ENCODE results near the gene PCDH1.
"Not testable (repeated sequence)": the region's sequence is repeated elsewhere in the genome, so short reads cannot be mapped to it uniquely, and the experiment has no call there.

Gene PCDH1

DNA sequence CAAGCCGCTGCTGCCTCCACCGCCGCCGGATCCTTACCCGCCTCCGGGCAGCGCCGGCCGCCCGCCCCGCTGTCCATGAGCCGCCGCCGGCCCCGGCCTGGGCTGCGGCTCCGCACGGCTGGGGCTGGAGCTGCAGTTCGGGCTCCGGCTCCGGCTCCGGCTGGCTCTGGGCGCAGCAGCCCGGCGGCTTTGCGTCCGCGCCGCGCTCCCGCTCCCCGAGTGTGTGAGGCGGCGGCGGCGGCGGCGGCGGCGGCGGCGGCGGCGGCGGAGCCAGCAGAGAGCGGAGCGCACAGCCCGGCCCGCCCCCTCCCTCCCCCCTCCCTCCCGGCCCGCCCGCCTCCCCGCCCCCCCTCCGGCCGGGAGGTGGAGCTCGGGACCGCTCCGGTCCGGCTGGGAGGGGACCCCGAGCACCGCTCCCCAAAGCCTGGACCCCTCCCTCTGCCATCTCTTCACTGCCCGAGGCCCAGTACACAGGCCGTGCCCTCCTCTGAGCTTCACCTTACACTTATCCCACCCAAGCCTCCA lies at the start of gene PCDH1:
Gene PCDH1 (minus strand): TSS at position 225 of the 525 bp plus-strand sequence. CDS start 148 bp downstream, at position 77.
- no peak for DNase-seq (ENCODE audit: low spot score)

DNA sequence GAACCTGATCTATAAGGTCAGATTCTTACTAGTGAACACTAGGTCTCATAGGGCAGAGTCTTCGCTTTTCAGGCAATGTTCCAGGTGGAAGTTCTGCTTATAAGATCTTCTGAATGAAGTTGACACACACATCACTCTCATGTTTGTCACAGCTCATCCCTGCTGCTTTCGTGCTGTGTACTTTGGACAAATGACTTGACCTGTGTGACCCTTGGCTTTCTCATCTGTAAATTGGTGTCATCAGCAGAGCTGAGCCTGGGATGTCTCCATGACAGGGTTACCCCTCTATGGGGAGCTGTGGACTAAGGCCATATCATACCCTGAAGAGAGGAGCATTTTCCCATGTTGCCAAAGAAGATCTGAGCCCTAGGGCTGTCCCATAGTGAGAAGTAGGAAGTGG lies 48.2 kb upstream of the PCDH1 start:
- no peak for DNase-seq (ENCODE audit: low spot score)

GRCh38 chr5:141923448-141924313 lies 45.5 kb upstream of the PCDH1 start, which contains the start of gene DELE1:
TSS of gene DELE1 (plus strand) at chr5:141923871. CDS start at chr5:141923942, 71 bp downstream.
- peak; percentile 92 for DNase-seq (ENCODE audit: low spot score)

- not testable (repeated sequence) for DNase-seq (ENCODE audit: low spot score)
Measured at GRCh38 chr5:141922827-141923447, 44.7 kb upstream of the PCDH1 start.

DNA sequence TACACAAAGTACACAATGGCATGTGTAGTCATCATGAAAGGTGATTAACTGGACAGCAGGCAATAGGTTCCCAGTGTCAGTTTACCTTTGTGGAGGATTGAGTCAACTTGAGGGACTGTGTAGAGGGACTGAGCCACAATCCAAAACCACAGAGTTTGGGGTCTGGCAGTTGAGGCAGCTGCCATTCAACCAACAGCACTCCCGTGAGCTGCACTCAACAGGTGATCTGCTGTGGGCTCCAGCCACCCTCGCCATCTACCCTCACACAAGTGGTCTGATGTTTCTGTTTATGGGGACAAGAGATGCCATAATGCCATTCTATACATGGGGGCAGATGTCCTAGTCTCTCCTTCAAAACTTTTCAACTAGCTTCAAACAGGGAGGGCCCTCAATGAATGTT lies 42.6 kb upstream of the PCDH1 start:
- no peak for DNase-seq (ENCODE audit: low spot score)

DNA sequence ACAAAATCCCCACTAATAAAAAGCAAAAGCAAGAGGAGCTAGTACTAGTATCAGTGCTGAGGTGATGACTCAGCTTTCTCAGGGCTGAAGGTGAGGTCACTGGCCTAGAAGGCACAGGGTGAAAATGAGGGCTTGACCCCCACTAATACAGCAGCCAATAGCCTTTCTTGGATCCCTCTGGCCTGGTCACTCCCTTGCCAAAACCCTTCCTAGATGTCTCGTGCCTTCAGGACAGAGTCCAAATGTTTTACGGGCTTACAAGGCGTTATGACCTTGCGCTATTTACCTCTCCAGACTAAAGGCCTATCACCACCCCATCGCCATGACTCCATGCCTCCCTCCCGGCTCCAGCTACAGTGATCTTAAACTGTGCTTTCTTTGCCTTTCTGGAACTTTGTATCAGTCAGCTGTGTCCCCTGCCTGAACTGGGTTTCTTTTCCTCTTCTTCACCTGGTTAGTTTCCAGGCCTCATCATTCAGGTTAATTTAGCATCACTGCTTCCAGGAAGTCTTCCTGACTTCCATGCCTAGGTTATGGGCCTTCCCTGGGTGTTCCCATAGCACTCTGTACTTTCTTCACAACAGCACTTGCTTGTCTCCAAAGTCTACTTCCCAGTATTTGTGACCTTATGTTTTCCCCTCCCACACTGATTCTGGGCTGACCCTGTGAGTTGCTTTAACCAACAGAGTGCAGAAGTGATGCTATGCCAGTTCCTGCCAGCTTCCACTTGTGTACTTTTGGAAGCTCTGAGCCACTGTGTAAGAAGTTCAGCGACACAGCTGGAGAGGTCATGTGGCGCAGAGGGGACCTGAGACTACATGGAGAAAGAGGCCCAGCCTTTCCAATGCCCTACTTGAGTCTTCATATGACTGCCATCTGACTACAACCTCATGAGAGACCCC lies 41.3 kb upstream of the PCDH1 start:
- no peak for DNase-seq (ENCODE audit: low spot score)

- no peak for DNase-seq (ENCODE audit: low spot score)
Measured at GRCh38 chr5:141917760-141918159, 39.5 kb upstream of the PCDH1 start.

- no peak for DNase-seq (ENCODE audit: low spot score)
Measured at GRCh38 chr5:141916522-141916921, 38.3 kb upstream of the PCDH1 start.

DNA sequence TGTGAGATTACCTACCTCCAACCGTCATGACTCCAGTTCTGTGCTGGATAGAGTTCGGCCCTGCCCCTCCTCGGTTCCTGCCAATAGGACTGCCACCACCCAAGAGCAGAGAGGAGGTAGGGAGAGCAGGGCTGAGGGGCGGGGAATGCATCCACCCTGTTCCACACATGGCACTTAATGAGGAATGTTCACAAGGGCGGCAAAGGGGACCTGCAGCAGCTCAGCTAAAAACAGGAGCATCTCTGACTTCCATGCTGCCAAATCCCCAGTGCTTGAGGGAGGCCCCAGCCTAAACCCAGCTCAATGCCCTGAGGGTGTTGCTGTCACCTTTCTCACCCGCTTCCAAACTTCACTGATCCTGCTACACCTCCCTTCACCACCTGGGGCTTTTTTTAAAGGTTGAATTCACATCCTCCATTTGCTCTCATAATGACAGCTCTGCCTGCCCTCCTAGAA lies 37.7 kb upstream of the PCDH1 start:
- peak; percentile 12 for DNase-seq (ENCODE audit: low spot score)

GRCh38 chr5:141914797-141915196 lies 36.6 kb upstream of the PCDH1 start:
- DNase-seq (ENCODE audit: low spot score) = no peak

GRCh38 chr5:141914199-141914743 lies 36.1 kb upstream of the PCDH1 start:
- no peak for DNase-seq (ENCODE audit: low spot score)

- no peak for DNase-seq (ENCODE audit: low spot score)
Measured at GRCh38 chr5:141913560-141914198, 35.5 kb upstream of the PCDH1 start.

GRCh38 chr5:141910271-141910673 lies 32.1 kb upstream of the PCDH1 start:
- DNase-seq (ENCODE audit: low spot score) = no peak

DNA sequence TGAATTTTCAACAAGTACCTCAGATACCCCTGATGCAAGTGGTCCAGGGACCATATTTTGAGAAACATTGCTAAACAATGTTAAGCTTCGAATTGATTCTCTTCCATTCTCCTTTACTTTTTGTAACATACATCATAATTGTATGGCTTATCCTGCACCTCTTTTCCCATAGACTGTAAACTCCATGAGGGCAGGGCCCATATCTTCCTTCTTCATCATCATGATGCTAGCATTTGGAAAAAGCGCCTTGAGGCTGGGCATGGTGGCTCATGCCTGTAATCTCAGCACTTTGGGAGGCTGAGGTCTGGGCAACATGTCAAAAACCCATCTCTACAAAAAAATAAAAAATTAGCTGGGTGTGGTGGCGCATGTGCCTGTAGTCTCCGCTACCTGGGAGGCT lies 31.0 kb upstream of the PCDH1 start:
- DNase-seq (ENCODE audit: low spot score) = no peak

- DNase-seq (ENCODE audit: low spot score) = no peak
Measured at GRCh38 chr5:141908796-141909195, 30.6 kb upstream of the PCDH1 start.

- no peak for DNase-seq (ENCODE audit: low spot score)
Measured at GRCh38 chr5:141906972-141907371, 28.8 kb upstream of the PCDH1 start.

DNA sequence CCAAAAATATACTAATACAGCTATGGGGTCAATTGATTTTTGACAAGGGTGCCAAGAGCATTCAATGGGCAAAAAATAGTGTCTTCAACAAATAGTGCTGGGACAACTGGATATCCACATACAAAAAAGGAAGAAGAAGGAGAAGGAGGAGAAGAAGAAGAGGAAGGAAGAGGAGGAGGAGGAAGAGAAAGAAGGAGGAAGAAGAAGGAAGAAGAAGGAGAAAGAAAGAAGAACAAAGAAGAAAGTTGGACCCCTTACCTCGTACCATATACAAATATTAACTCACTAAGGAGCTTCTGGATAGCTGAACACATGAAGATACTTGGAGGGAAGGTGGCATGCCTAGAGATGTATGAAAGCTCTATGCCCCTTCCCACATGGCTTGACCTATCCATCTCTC lies 28.3 kb upstream of the PCDH1 start:
- no peak for DNase-seq (ENCODE audit: low spot score)

GRCh38 chr5:141904551-141904950 lies 26.3 kb upstream of the PCDH1 start:
- DNase-seq (ENCODE audit: low spot score) = no peak

GRCh38 chr5:141903261-141903660 lies 25.1 kb upstream of the PCDH1 start:
- no peak for DNase-seq (ENCODE audit: low spot score)

GRCh38 chr5:141902015-141902814 lies 24.0 kb upstream of the PCDH1 start:
- no peak for DNase-seq (ENCODE audit: low spot score)
